H9 (cell line): ENCODE results near the gene HEATR5B. TPM values are rescaled to one million over a fixed set of nuclear protein-coding genes. Genes with fewer than 3 reads are reported as not detected.

Source experiments
- DNase-seq: peaks from one replicate; pipeline ENCODE4 v3.0.0-alpha.2; 2017
- H2AFZ ChIP-seq: one replicate; pipeline ENCODE4 v1.6.1; 2013; ENCODE audit warnings: mild to moderate bottlenecking, low read length, control low read depth, moderate library complexity
- H2AK5ac ChIP-seq: 2 replicates; pipeline ENCODE4 v1.6.1; 2013; ENCODE audit warnings: low read length, control low read depth, mixed read lengths; ENCODE audit not compliant: insufficient read length
- H2BK120ac ChIP-seq: one replicate; pipeline ENCODE4 v1.6.1; 2013; ENCODE audit warnings: low read depth, mild to moderate bottlenecking, low read length, control low read depth, inconsistent platforms; ENCODE audit not compliant: poor library complexity, severe bottlenecking
- H2BK12ac ChIP-seq: 2 replicates; pipeline ENCODE4 v1.6.1; 2013; ENCODE audit warnings: low read length, control low read depth, mixed read lengths, low read depth; ENCODE audit not compliant: insufficient read length
- H2BK15ac ChIP-seq: 2 replicates; pipeline ENCODE4 v1.6.1; 2013; ENCODE audit warnings: low read depth, low read length, control low read depth
- H2BK20ac ChIP-seq: one replicate; pipeline ENCODE4 v1.6.1; 2013; ENCODE audit warnings: low read depth, mild to moderate bottlenecking, low read length, control low read depth, inconsistent platforms; ENCODE audit not compliant: poor library complexity, severe bottlenecking
- H2BK5ac ChIP-seq: 2 replicates; pipeline ENCODE4 v1.6.1; 2013; ENCODE audit warnings: low read length, control low read depth, mixed read lengths; ENCODE audit not compliant: insufficient read length
- H3K14ac ChIP-seq: 2 replicates; pipeline ENCODE4 v1.6.1; 2013; ENCODE audit warnings: low read length, control low read depth; ENCODE audit not compliant: insufficient read depth
- H3K18ac ChIP-seq: 2 replicates; pipeline ENCODE4 v1.6.1; 2013; ENCODE audit warnings: low read depth, mild to moderate bottlenecking, mixed read lengths, low read length, control low read depth; ENCODE audit not compliant: insufficient read length
- H3K23ac ChIP-seq: 2 replicates; pipeline ENCODE4 v1.6.1; 2013; ENCODE audit warnings: low read length, control low read depth, mixed read lengths, low read depth; ENCODE audit not compliant: insufficient read length
- H3K23me2 ChIP-seq: 2 replicates; pipeline ENCODE4 v1.6.1; 2013; ENCODE audit warnings: low read depth, mild to moderate bottlenecking, mixed read lengths, low read length, control low read depth; ENCODE audit not compliant: insufficient read length, poor library complexity, severe bottlenecking
- H3K27ac ChIP-seq: 2 replicates; pipeline ENCODE4 v1.5.1; 2013; ENCODE audit warnings: low read length, control low read depth, mixed read lengths, low read depth; ENCODE audit not compliant: insufficient read length
- H3K27me3 ChIP-seq: 2 replicates; pipeline ENCODE4 v1.6.1; 2013; ENCODE audit warnings: low read length, control low read depth, inconsistent platforms; ENCODE audit not compliant: insufficient read depth
- H3K4ac ChIP-seq: 2 replicates; pipeline ENCODE4 v1.6.1; 2013; ENCODE audit warnings: low read depth, mild to moderate bottlenecking, control low read depth, inconsistent platforms, low read length, moderate library complexity
- H3K4me1 ChIP-seq: 2 replicates; pipeline ENCODE4 v1.6.1; 2013; ENCODE audit warnings: low read length, control low read depth, inconsistent platforms; ENCODE audit not compliant: insufficient read depth
- H3K4me2 ChIP-seq: 2 replicates; pipeline ENCODE4 v1.6.1; 2013; ENCODE audit warnings: low read length, control low read depth, mixed read lengths; ENCODE audit not compliant: insufficient read length, insufficient read depth
- H3K56ac ChIP-seq: 2 replicates; pipeline ENCODE4 v1.6.1; 2013; ENCODE audit warnings: low read depth, mild to moderate bottlenecking, mixed read lengths, low read length, control low read depth; ENCODE audit not compliant: insufficient read length
- H3K79me1 ChIP-seq: 2 replicates; pipeline ENCODE4 v1.6.1; 2013; ENCODE audit warnings: low read depth, mild to moderate bottlenecking, moderate library complexity, low read length, control low read depth, inconsistent platforms; ENCODE audit not compliant: insufficient read depth, poor library complexity, severe bottlenecking
- H3K79me2 ChIP-seq: 2 replicates; pipeline ENCODE4 v1.6.1; 2013; ENCODE audit warnings: low read length, control low read depth, inconsistent platforms; ENCODE audit not compliant: insufficient read depth
- H3K9ac ChIP-seq: 2 replicates; pipeline ENCODE4 v1.6.1; 2013; ENCODE audit warnings: low read length, control low read depth, mixed read lengths; ENCODE audit not compliant: insufficient read length; ENCODE audit errors: extremely low read depth
- H3K9me3 ChIP-seq: one replicate; pipeline ENCODE4 v1.6.1; 2013; ENCODE audit warnings: low read depth, low read length, inconsistent platforms; ENCODE audit not compliant: control insufficient read depth
- H3T11ph ChIP-seq: one replicate; pipeline ENCODE4 v1.6.1; 2013; ENCODE audit warnings: mild to moderate bottlenecking, low read length, control low read depth, inconsistent platforms
- H4K20me1 ChIP-seq: one replicate; pipeline ENCODE4 v1.6.1; 2013; ENCODE audit not compliant: control insufficient read depth, insufficient read length, insufficient read depth
- H4K5ac ChIP-seq: 2 replicates; pipeline ENCODE4 v1.6.1; 2013; ENCODE audit warnings: low read depth, mild to moderate bottlenecking, mixed read lengths, low read length, control low read depth; ENCODE audit not compliant: insufficient read length
- H4K8ac ChIP-seq: replicated peaks from 2 replicates; pipeline ENCODE4 v1.6.1; 2013; ENCODE audit warnings: low read length, control low read depth, mixed read lengths, low read depth; ENCODE audit not compliant: insufficient read length
- H4K91ac ChIP-seq: 2 replicates; pipeline ENCODE4 v1.6.1; 2013; ENCODE audit warnings: low read depth, mild to moderate bottlenecking, moderate library complexity, mixed read lengths, low read length, control low read depth; ENCODE audit not compliant: insufficient read length
- H3K27ac Mint-ChIP-seq, 3 experiments: 2 replicates in 2 of 3; 3 replicates in 1 of 3; pipeline ENCODE4 v1.8.0; 2020 to 2021; ENCODE audit warnings: mixed read lengths in 3 of 3, mild to moderate bottlenecking in 1 of 3, moderate library complexity in 1 of 3
- H3K27me3 Mint-ChIP-seq: 2 replicates; pipeline ENCODE4 v1.8.0; 2021; ENCODE audit warnings: low read depth, mild to moderate bottlenecking, moderate library complexity, mixed read lengths
- H3K36me3 Mint-ChIP-seq, 3 experiments: 2 replicates in 2 of 3; 3 replicates in 1 of 3; pipeline ENCODE4 v1.8.0; 2020 to 2021; ENCODE audit warnings: low read depth in 3 of 3, mixed read lengths in 3 of 3; ENCODE audit not compliant: insufficient read depth in 1 of 3
- H3K4me1 Mint-ChIP-seq, 2 experiments: 2 replicates each; pipeline ENCODE4 v1.8.0; 2020; ENCODE audit warnings: mixed read lengths in 2 of 2
- H3K4me3 Mint-ChIP-seq, 2 experiments: 2 replicates in 1 of 2; 3 replicates in 1 of 2; pipeline ENCODE4 v1.8.0; 2020 to 2021; ENCODE audit warnings: mild to moderate bottlenecking in 2 of 2, mixed read lengths in 2 of 2, moderate library complexity in 1 of 2
- H3K9me3 Mint-ChIP-seq, 2 experiments: 2 replicates in 1 of 2; 3 replicates in 1 of 2; pipeline ENCODE4 v1.8.0; 2020; ENCODE audit warnings: mild to moderate bottlenecking in 2 of 2, mixed read lengths in 2 of 2, moderate library complexity in 1 of 2
- CTCF ChIP-seq: fragments of 200-600 bp; sonication (generic); conservative IDR thresholded peaks from 3 replicates; pipeline ENCODE4 v1.8.0; 2021; ENCODE audit warnings: antibody characterized with exemption, mild to moderate bottlenecking
- total RNA-seq: library from RNA; stranded (reverse); gene quantifications from 2 replicates; pipeline ENCODE4 v1.2.1, GENCODE V29; 2021

The HEATR5B gene
- total RNA-seq, 1 experiment from 2014 or later: 14.0 TPM

DNA sequence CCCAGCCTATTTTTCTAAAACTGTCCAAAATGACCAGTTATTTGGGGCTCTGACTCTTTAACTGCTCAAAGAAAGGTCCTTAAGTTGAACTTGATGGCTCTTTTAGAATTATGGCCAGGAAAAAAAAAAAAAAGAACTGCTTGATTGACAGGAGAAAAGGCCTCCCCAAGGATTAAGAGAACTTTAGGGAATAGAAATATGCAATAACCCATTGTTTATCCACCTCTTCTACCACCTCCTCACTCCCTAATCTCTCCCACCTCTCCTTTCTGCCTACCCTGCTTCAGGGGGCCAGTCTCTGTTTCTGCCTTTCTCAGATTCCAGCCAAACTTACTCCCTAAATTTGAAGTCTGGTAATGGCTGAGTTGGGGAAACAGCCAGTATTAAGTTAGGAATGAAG, 112.2 kb downstream of the HEATR5B start:
- H3K27me3 ChIP-seq: no peaks in the 10 kb centered on the region
- H4K5ac ChIP-seq: no peak overlapping the region
- TF ChIP-seq CTCF: no peak
- H3K23ac ChIP-seq: no peak overlapping the region
- no peaks in the 10 kb centered on the region for H3K36me3 Mint-ChIP-seq
- peaks cover 22 to 25% of the 10 kb centered on the region in 2 experiments for H3K4me1 Mint-ChIP-seq
- H3K4me3 Mint-ChIP-seq: no peak overlapping the region
- H3K14ac ChIP-seq: no peak overlapping the region
- H4K20me1 ChIP-seq: no peaks in the 10 kb centered on the region
- H3K9me3 Mint-ChIP-seq: no peaks in the 10 kb centered on the region
- no peaks in the 10 kb centered on the region for H3K79me1 ChIP-seq
- no peaks in the 10 kb centered on the region for H3K9me3 ChIP-seq
- H4K8ac ChIP-seq: no peak overlapping the region
- no peak overlapping the region for H3K56ac ChIP-seq
- H3K23me2 ChIP-seq: peaks cover under 1% of the 10 kb centered on the region
- no peak overlapping the region for H3K9ac ChIP-seq
- H4K91ac ChIP-seq: no peak overlapping the region
- no peak for DNase-seq
- no peak overlapping the region for H3K4me2 ChIP-seq
- no peaks in the 10 kb centered on the region for H3K79me2 ChIP-seq
- no peak overlapping the region for H2BK15ac ChIP-seq
- H2AK5ac ChIP-seq: no peak overlapping the region
- peaks cover 4% of the 10 kb centered on the region; the same call in 1 of the 2 replicates for H3K4me1 ChIP-seq
- no peak overlapping the region for H2AFZ ChIP-seq
- H3K27me3 Mint-ChIP-seq: no peaks in the 10 kb centered on the region
- H3K18ac ChIP-seq: no peak overlapping the region
- H3K27ac Mint-ChIP-seq: peak overlapping the region in 1 of 3 experiments; percentile 76; a peak in 2 of 7 replicates
- no peak overlapping the region for H3T11ph ChIP-seq
- H3K4ac ChIP-seq: no peak overlapping the region
- H2BK120ac ChIP-seq: no peak overlapping the region
- H2BK20ac ChIP-seq: no peak overlapping the region
- no peak overlapping the region for H2BK5ac ChIP-seq
- H2BK12ac ChIP-seq: no peak overlapping the region
- H3K27ac ChIP-seq: no peak overlapping the region
